HG02571 (cell line): ENCODE data around the gene DDRGK1.

Source experiments
- ATAC-seq: cut with Tn5 transposase; IDR thresholded peaks from one replicate; pipeline ENCODE4 v1.9.1; 2021; ENCODE audit warnings: mild to moderate bottlenecking, moderate library complexity; ENCODE audit not compliant: unreplicated experiment

Gene DDRGK1

GRCh38 chr20:3237011-3237957 is 32.8 kb upstream of the DDRGK1 start:
- no peak for ATAC-seq

- ATAC-seq = no peak
Observed at GRCh38 chr20:3235666-3236324, 31.3 kb upstream of the DDRGK1 start.

- no peak for ATAC-seq
Observed at GRCh38 chr20:3233991-3234498, 29.6 kb upstream of the DDRGK1 start.

- no peak for ATAC-seq
Observed at GRCh38 chr20:3233131-3233990, 28.9 kb upstream of the DDRGK1 start.

- no peak for ATAC-seq
Observed at GRCh38 chr20:3231889-3232588, 27.6 kb upstream of the DDRGK1 start.

- ATAC-seq = no peak
Observed at GRCh38 chr20:3231116-3231515, 26.6 kb upstream of the DDRGK1 start.

- no peak for ATAC-seq
Observed at GRCh38 chr20:3229798-3230197, 25.3 kb upstream of the DDRGK1 start.

GRCh38 chr20:3229158-3229557 is 24.7 kb upstream of the DDRGK1 start:
- ATAC-seq = no peak

- ATAC-seq = no peak
Observed at GRCh38 chr20:3228750-3229032, 24.2 kb upstream of the DDRGK1 start.

- ATAC-seq = no peak
Observed at GRCh38 chr20:3227936-3228749, 23.7 kb upstream of the DDRGK1 start.

GRCh38 chr20:3227506-3227905 is 23.0 kb upstream of the DDRGK1 start:
- ATAC-seq = no peak

- no peak for ATAC-seq
Observed at GRCh38 chr20:3226864-3227263, 22.4 kb upstream of the DDRGK1 start.

GRCh38 chr20:3226093-3226492 is 21.6 kb upstream of the DDRGK1 start:
- no peak for ATAC-seq

GRCh38 chr20:3224681-3225421 is 20.4 kb upstream of the DDRGK1 start:
- ATAC-seq = no peak

- no peak for ATAC-seq
Observed at GRCh38 chr20:3223994-3224680, 19.7 kb upstream of the DDRGK1 start.

- no peak for ATAC-seq
Observed at GRCh38 chr20:3223651-3223993, 19.1 kb upstream of the DDRGK1 start.

GRCh38 chr20:3222635-3223600 is 18.4 kb upstream of the DDRGK1 start:
- ATAC-seq = no peak
